B cell (primary cell): ENCODE results near the gene KCNJ12. TPM values are rescaled to one million over a fixed set of nuclear protein-coding genes. Genes with fewer than 3 reads are reported as not detected.

Experiments used
- ATAC-seq: fragments of 200-7000 bp; cut with Tn5 transposase; one replicate; pipeline ENCODE4 v1.10.0; 2021; ENCODE audit warnings: low read depth, mild to moderate bottlenecking, moderate number of reproducible peaks, moderate library complexity
- CTCF ChIA-PET: fragments of 350-600 bp; sonication (Branson Sonifier 250); formaldehyde crosslinking; loops from one replicate; lab custom pipeline; 2021; ENCODE audit warnings: antibody characterized with exemption, inconsistent platforms; lab: Charles Lee
- POLR2A ChIA-PET: fragments of 350-600 bp; sonication (Branson Sonifier 250); formaldehyde crosslinking; loops from one replicate; lab custom pipeline; 2021; ENCODE audit warnings: antibody characterized with exemption; lab: Charles Lee
- DNase-seq: peaks from one replicate; pipeline ENCODE4 v3.0.0; 2013
- H2AFZ ChIP-seq: 2 replicates; pipeline ENCODE4 v1.6.1; 2012; ENCODE audit warnings: mild to moderate bottlenecking, low read depth, low read length; ENCODE audit not compliant: insufficient read depth, poor library complexity, severe bottlenecking
- H3K27ac ChIP-seq, 2 donors: 1 replicate in 1 of 2; 2 replicates in 1 of 2; pipeline ENCODE4 v1.5.1; 2012 to 2013; ENCODE audit warnings: low read length in 2 of 2, mild to moderate bottlenecking in 2 of 2, moderate library complexity in 1 of 2
- H3K27me3 ChIP-seq, 4 experiments: fragments of 200-600 bp in 1 of 4; sonication (generic) in 1 of 4; replicated peaks in 1 of 4; 1 replicate in 2 of 4; 2 replicates in 2 of 4; pipeline versions ENCODE4 v1.6.1 to v1.7.0; 2013 to 2016; ENCODE audit warnings: low read length in 3 of 4, mild to moderate bottlenecking in 2 of 4, mixed read lengths in 1 of 4, moderate library complexity in 1 of 4; ENCODE audit not compliant: insufficient read depth in 4 of 4, control insufficient read depth in 3 of 4; ENCODE audit errors: control extremely low read depth in 1 of 4
- H3K36me3 ChIP-seq, 2 experiments: replicated peaks in 1 of 2; 1 replicate in 1 of 2; 2 replicates in 1 of 2; pipeline versions ENCODE4 v1.6.1 to v1.7.1; 2013; ENCODE audit warnings: low read length in 1 of 2; ENCODE audit not compliant: insufficient read depth in 2 of 2, control insufficient read depth in 1 of 2; ENCODE audit errors: control extremely low read depth in 1 of 2, extremely low read depth in 1 of 2
- H3K4me1 ChIP-seq, 2 donors: fragments of 200-600 bp in 1 of 2; sonication (generic) in 1 of 2; 1 replicate in 1 of 2; 2 replicates in 1 of 2; pipeline versions ENCODE4 v1.5.1 to v1.6.1; 2013 to 2017; ENCODE audit warnings: low read length in 2 of 2; ENCODE audit not compliant: control insufficient read depth in 2 of 2, insufficient read depth in 2 of 2
- H3K4me2 ChIP-seq: replicated peaks from 2 replicates; pipeline ENCODE3; 2012; ENCODE audit warnings: mild to moderate bottlenecking, low read depth, low read length; ENCODE audit not compliant: poor library complexity, severe bottlenecking
- H3K4me3 ChIP-seq, 5 experiments: fragments of 200-600 bp in 1 of 5; sonication (generic) in 1 of 5; 1 replicate in 3 of 5; 2 replicates in 2 of 5; pipeline versions ENCODE4 v1.5.1 to v1.7.0; 2011 to 2016; ENCODE audit warnings: low read length in 4 of 5, mild to moderate bottlenecking in 4 of 5, low read depth in 2 of 5, control low read depth in 1 of 5, moderate library complexity in 1 of 5; ENCODE audit not compliant: insufficient read depth in 1 of 5; ENCODE audit errors: control extremely low read depth in 1 of 5, extremely low read depth in 1 of 5
- H3K79me2 ChIP-seq: fragments of 200-600 bp; sonication (generic); one replicate; pipeline ENCODE4 v1.6.0; 2016; ENCODE audit warnings: low read length; ENCODE audit not compliant: control insufficient read depth, insufficient read depth
- H3K9ac ChIP-seq: fragments of 200-600 bp; sonication (generic); 2 replicates; pipeline ENCODE4 v1.6.1; 2017; ENCODE audit warnings: mild to moderate bottlenecking, low read length, moderate library complexity
- H3K9me3 ChIP-seq, 3 donors: one replicate each; pipeline versions ENCODE4 v1.6.1 to v1.7.1; 2013; ENCODE audit warnings: low read length in 2 of 3; ENCODE audit not compliant: control insufficient read depth in 2 of 3, insufficient read depth in 1 of 3; ENCODE audit errors: control extremely low read depth in 1 of 3
- H4K20me1 ChIP-seq: 2 replicates; pipeline ENCODE4 v1.6.0; 2012; ENCODE audit warnings: mild to moderate bottlenecking, low read length; ENCODE audit not compliant: insufficient read depth, control insufficient read depth, poor library complexity, severe bottlenecking
- H3K27ac Mint-ChIP-seq: one replicate; pipeline ENCODE4 v1.8.0; 2021; ENCODE audit warnings: mixed read lengths
- H3K27me3 Mint-ChIP-seq: one replicate; pipeline ENCODE4 v1.8.0; 2021; ENCODE audit warnings: mixed read lengths
- H3K4me1 Mint-ChIP-seq: one replicate; pipeline ENCODE4 v1.8.0; 2021; ENCODE audit warnings: mixed read lengths
- H3K4me3 Mint-ChIP-seq: one replicate; pipeline ENCODE4 v1.8.0; 2021; ENCODE audit warnings: mixed read lengths
- H3K9me3 Mint-ChIP-seq: one replicate; pipeline ENCODE4 v1.8.0; 2022; ENCODE audit warnings: mixed read lengths; ENCODE audit not compliant: insufficient read depth
- EZH2 ChIP-seq: IDR thresholded peaks from 2 replicates; pipeline ENCODE4 v1.6.1; 2012; ENCODE audit warnings: borderline replicate concordance, low read depth, mild to moderate bottlenecking, moderate library complexity, low read length; ENCODE audit not compliant: insufficient read depth, poor library complexity, severe bottlenecking
- WGBS: methylation state at CpG from one replicate; pipeline ENCODE4 v1.1.5; 2013; ENCODE audit warnings: missing lambda C conversion rate; ENCODE audit not compliant: insufficient coverage; 5-methylcytosine and 5-hydroxymethylcytosine counted together
- intact Hi-C: fragments of 100-400 bp; cut with micrococcal nuclease; formaldehyde crosslinking; loops from one replicate; pipeline ENCODE4 v1.10.0; 2022
- polyA plus RNA-seq: library from polyadenylated mRNA; depleted of rRNA; stranded (reverse); fragments of >200 nt; gene quantifications from 2 replicates; pipeline ENCODE4 v1.2.3, GENCODE V29; 2012
- total RNA-seq, 2 donors: library from RNA; stranded (reverse); fragments of 120-200 nt in 1 of 2; gene quantifications; 1 replicate in 1 of 2; 2 replicates in 1 of 2; pipeline versions ENCODE4 v1.2.3 to v1.2.4, GENCODE V29; 2013 to 2022
- TF ChIP-seq, protein P1 (sequence below): fragments of 200-600 bp; IDR thresholded peaks from one replicate; pipeline ENCODE4 v1.8.0; 2022; ENCODE audit warnings: antibody characterized with exemption, mild to moderate bottlenecking

Gene KCNJ12
- total and polyA plus RNA-seq, 2 donors (not counting 1 experiment from before 2014, with no cell fraction given) = not detected

DNA sequence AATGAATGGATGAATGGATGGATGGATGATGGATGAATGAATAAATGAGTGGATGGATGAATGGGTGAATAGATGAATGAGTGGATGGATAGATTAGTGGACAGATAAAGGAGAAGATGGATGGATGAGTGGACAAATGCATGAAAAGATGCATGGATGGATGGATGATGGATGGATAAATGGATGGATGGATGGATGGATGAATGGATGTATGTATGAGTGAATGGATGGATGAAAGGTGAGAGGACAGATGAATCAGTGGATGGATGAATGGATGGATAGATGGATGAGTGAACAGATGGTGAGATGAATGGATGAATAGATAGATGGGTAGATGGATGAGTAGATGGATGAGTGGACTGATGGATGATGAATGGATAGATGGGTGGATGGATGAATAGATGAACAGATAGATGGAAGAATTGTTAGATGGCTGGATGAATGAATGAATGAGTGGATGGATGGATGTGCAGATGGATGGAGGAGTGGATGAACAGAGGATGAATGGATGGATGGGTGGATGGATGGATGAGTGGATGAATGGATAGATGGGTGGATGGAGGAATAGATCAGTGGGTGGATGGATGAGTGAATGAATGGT is 13.7 kb upstream of the KCNJ12 start:
- no peaks in the 10 kb centered on the region for H3K9me3 Mint-ChIP-seq
- Histone ChIP-seq H3K79me2 (no peaks in the 10 kb centered on the region), H3K27me3 (no peaks in the 10 kb centered on the region), H3K36me3 (no peaks in the 10 kb centered on the region), H3K4me1 (no peaks in the 10 kb centered on the region), H3K4me3 (no peak overlapping the region), H3K27ac (no peak overlapping the region), H2AFZ (no peak overlapping the region), H4K20me1 (no peaks in the 10 kb centered on the region), H3K9me3 (no peaks in the 10 kb centered on the region), H3K9ac (no peak overlapping the region), H3K4me2 (no peak overlapping the region)
- H3K27ac Mint-ChIP-seq = no peak overlapping the region
- no peak for ATAC-seq
- H3K4me3 Mint-ChIP-seq = no peak overlapping the region
- no peak for TF ChIP-seq EZH2
- TF ChIP-seq, protein P1, sequence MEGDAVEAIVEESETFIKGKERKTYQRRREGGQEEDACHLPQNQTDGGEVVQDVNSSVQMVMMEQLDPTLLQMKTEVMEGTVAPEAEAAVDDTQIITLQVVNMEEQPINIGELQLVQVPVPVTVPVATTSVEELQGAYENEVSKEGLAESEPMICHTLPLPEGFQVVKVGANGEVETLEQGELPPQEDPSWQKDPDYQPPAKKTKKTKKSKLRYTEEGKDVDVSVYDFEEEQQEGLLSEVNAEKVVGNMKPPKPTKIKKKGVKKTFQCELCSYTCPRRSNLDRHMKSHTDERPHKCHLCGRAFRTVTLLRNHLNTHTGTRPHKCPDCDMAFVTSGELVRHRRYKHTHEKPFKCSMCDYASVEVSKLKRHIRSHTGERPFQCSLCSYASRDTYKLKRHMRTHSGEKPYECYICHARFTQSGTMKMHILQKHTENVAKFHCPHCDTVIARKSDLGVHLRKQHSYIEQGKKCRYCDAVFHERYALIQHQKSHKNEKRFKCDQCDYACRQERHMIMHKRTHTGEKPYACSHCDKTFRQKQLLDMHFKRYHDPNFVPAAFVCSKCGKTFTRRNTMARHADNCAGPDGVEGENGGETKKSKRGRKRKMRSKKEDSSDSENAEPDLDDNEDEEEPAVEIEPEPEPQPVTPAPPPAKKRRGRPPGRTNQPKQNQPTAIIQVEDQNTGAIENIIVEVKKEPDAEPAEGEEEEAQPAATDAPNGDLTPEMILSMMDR = no peak
- intact Hi-C loops = no loop called here
- ChIA-PET CTCF (no interaction called here), POLR2A (no interaction called here)
- H3K27me3 Mint-ChIP-seq = peaks cover 3% of the 10 kb centered on the region
- no peaks in the 10 kb centered on the region for H3K4me1 Mint-ChIP-seq
- no peak for DNase-seq

DNA sequence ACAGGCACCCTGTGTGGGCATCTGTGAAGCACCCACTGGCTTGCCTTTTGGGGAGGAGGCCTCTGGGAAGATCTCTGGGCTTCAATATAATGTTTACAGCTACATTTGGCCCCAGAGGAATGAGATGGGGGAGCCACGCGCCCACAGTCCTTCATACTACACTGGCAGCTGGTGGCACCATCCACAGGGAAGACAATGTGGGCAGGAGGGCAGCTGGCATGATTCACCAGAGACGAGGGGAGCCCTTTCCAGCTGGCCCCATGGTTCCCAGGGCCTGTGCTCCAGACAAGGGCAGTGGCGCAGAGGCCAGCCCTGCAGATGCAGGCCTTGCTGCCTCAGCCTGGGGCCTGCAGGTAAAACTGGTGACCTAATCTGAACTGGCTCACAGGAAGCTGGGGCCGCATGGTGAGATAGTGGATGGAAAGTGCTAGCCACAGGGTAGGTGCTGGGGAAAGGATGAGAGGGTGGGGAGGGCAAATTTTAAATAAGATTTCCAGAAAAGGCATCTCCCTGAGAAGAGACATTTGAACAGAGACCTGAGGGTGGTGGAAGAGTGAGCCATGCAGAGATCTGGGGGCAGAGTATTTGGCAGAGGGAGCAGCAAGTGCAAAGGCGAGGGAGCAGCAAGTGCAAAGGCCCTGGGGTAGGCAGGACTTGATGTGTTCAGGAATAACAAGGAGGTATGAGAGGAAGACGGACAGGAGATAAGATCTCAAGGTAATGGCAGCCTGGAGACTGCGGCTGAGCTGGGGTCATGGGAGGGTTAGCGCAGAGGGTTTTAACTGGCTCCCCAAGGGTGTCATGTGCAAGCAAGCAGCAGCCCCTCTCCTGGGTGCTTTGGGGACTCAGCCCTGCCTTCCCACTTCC is 12.1 kb upstream of the KCNJ12 start:
- no peak overlapping the region for H3K9ac ChIP-seq
- no peaks in the 10 kb centered on the region for H3K79me2 ChIP-seq
- intact Hi-C loops = no loop called here
- ATAC-seq = no peak
- Mint-ChIP-seq H3K4me1 (peaks cover 6% of the 10 kb centered on the region), H3K27ac (no peak overlapping the region), H3K27me3 (peaks cover 7% of the 10 kb centered on the region), H3K4me3 (no peak overlapping the region), H3K9me3 (no peaks in the 10 kb centered on the region)
- H3K9me3 ChIP-seq = no peaks in the 10 kb centered on the region
- WGBS = 90% methylated on average over 9 of the region's 9 CpGs
- H3K4me3 ChIP-seq = no peak overlapping the region
- H3K4me2 ChIP-seq = no peak overlapping the region
- no peak overlapping the region for H3K27ac ChIP-seq
- H3K4me1 ChIP-seq = peaks cover 5 to 7% of the 10 kb centered on the region in 2 donors
- POLR2A ChIA-PET = no interaction called here
- TF ChIP-seq, protein P1 = no peak
- no peak for TF ChIP-seq EZH2
- CTCF ChIA-PET = no interaction called here
- no peak for DNase-seq
- no peaks in the 10 kb centered on the region for H4K20me1 ChIP-seq
- no peak overlapping the region for H2AFZ ChIP-seq
- no peaks in the 10 kb centered on the region for H3K36me3 ChIP-seq
- H3K27me3 ChIP-seq = no peaks in the 10 kb centered on the region
